Nucleus accumbens (tissue), 56 donors: Measurements from ENCODE around the gene AKR1B15.
"Not testable (repeated sequence)": the region's sequence is repeated elsewhere in the genome, so short reads cannot be mapped to it uniquely, and the experiment has no call there.

Source experiments
- DNase-seq, 56 donors: peaks; one replicate each; lab custom pipeline; 2025; lab: John Stamatoyannopoulos, UW

AKR1B15 gene

GRCh38 chr7:134548877-134549276 lies at the start of gene AKR1B15:
TSS of gene AKR1B15 (plus strand) at chr7:134549110. CDS start at chr7:134564620, 15,510 bp downstream.
- no peak for DNase-seq

DNA sequence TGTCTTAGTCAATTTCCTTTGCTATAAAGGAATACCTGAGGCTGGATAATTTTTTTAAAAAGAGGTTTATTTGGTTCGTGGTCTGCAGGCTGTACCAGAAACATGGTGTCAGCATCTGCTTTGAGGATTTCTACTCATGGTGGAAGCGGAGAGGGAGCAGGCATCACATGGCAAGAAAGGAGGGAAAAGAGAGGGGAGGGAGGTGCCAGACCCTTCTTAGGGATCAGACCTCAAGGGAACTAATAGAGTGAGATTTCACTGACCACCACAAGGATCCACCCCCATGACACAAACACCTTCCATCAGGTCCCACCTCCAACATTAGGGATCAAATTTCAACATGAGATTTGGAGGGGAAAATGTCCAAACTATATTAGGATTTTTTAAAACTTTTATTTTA lies 48.5 kb upstream of the AKR1B15 start:
- no peak for DNase-seq

GRCh38 chr7:134500982-134501381 lies 47.9 kb upstream of the AKR1B15 start:
- DNase-seq = no peak

DNA sequence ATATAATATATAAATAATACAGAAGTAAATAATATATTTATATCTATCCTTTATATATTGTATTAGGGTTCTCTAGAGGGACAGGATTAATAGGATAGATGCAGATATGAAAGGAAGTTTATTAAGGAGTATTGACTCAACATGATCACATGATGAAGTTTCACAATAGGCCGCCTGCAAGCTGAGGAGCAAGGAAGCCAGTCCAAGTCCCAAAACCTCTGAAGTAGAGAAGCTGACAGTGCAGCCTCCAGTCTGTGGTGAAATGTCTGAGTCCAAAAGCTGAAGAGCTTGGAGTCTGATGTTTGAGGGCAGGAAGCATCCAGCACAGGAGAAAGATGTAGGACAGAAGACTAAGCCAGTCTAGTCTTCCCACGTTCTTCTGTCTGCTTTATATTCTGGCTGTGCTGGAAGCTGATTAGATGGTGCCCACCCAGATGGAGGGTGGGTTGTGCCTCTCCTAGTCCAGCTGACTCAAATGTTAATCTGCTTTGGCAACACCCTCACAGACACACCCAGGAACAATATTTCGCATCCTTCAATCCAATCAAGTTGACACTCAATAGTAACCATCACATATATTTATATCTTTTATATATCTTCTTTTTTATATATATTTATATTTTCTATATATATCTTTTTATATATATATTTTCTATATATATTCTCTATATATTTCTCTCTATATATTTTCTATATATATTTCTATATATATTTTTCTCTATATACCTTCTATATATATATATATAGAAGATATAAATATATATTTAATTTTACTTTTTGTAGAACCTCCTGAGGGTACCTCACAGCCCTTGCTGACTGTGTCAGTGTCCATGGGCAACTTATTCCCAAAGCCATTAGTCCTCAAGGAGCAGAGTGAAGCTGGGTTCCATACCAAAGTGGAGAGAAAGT lies 46.2 kb upstream of the AKR1B15 start:
- DNase-seq = no peak

DNA sequence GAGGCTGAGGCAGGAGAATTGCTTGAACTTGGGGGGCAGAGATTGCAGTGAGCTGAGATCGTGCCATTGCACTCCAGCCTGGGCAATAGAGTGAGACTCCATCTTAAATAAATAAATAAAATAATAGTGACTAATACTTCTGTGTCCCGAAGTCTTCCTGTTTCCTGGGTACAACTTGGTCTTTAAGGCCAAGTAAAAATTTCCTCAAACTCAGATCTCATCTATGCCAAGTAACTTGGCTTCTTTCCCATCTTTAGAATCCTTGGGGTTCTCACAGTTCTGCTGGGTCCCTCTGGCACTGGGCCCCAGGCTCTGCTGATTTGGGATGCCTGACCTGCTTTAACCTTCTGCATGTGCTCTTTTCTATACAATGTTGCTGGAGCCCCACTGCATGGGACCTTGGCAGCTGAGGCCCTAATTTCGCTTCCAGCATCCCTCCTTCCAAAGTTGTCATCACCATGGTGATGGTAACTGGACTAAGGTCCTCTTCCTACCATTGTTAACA lies 44.2 kb upstream of the AKR1B15 start:
- no peak for DNase-seq

GRCh38 chr7:134505856-134506255 lies 43.1 kb upstream of the AKR1B15 start:
- DNase-seq = no peak

- DNase-seq = no peak
Measured at GRCh38 chr7:134509010-134509409, 39.9 kb upstream of the AKR1B15 start.

GRCh38 chr7:134510646-134511045 lies 38.3 kb upstream of the AKR1B15 start:
- DNase-seq = no peak

GRCh38 chr7:134512271-134512670 lies 36.6 kb upstream of the AKR1B15 start:
- DNase-seq = no peak

DNA sequence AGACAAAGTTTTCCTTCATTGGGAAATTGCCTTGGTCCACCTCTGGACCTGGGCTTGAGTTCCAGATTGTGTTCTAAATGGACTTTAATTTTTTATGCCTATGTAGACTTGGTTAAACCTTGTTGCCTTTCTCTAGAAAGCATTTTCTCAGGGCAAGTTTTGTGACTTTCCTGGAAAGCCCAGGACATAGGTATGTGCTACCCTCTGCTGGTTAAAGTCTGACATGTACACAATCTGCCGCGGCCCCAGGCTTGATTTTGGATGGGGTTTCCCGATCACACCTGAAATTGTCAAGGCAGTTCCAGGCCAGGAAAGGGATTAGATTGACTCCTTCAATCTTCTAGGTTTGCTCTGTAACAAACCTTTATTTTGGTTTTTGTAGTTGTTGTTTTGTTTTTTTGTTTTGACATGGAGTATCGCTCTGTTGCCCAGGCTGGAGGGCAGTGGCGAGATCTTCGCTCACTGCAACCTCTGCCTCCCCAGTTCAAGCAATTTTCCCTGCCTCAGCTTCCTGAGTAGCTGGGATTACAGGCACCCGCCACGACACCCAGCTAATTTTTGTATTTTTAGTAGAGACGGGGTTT lies 35.6 kb upstream of the AKR1B15 start:
- DNase-seq = peak in 16 of 56 donors; percentile 2 to 53 (median 15)

- no peak for DNase-seq
Measured at GRCh38 chr7:134514106-134514505, 34.8 kb upstream of the AKR1B15 start.

DNA sequence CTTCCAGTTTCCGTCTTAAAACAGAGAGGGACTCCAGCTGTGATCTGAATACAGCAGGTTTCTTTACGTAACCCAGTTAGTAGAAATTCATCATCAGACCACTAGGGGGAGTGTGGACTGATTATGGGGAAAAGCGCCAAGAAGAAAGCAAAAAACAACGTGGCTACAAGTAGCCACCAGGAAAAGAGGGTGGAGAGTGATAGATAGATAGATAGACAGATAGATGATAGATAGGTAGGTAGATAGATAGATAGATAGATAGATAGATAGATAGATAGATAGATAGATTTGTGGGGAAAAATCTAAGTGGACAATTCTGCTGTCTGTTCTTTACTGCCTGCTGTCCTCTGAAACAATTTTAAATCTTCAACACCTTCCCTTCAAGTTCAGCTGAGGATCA lies 34.2 kb upstream of the AKR1B15 start:
- peak in 3 of 56 donors; percentile 1 to 5 (median 2) for DNase-seq

DNA sequence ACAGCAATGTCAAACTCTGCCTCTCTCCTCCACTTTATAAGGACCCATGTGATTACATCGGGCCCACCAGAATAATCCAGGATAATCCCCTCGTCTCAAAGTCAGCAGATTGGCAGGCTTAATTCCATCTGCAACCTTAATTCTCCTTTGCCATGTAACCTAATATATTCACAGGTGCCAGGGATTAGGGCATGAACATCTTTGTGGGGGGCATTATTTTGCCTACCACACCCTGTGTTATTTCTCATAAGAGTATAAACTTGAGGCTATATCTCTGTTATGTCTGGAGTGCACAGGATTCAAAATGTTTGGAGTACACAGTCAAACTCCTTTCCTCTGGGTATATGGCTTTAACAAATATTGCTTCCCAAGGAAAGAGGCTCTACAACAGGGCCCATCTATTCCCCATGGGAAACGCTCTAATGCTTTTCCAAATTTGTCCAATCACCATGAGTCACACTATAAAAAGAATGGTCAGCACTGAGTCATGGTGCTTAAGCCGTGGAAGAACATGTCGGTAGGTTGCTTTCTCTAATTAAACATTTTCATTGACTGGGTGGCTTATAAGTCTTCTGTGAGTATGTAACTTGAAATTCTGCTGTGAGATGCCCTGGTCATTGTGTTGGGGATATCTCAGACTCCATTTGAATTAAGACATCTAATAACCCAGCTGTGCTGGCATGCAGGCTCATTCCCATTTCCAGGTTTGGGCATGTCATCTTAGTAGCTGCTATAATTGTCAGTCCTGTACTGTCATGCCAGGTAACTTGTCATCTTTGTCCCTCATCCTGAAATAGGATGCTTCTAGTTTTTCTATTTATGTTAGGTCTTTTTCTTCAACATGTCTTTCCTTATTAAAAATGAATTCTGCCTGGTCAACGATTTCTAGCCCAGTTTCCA lies 33.1 kb upstream of the AKR1B15 start:
- DNase-seq = no peak

DNA sequence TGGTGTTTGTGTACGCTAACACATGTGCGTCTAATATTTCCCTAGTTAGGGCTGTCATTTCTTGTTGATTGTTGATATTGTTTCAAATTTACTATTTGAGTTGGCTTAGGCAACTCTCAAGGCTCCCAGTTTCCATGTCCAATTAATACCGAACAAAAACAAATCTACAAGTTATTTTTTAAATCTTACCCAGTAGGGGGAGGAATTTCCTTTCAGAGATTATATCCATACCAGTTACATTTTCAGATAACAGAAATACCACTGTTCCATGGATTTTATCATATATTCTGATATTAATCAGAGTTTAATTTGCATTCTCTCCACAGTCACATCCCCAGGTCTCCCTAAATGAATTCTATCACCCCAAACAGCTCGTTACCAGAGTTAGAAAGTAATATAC lies 28.8 kb upstream of the AKR1B15 start:
- DNase-seq = no peak

DNA sequence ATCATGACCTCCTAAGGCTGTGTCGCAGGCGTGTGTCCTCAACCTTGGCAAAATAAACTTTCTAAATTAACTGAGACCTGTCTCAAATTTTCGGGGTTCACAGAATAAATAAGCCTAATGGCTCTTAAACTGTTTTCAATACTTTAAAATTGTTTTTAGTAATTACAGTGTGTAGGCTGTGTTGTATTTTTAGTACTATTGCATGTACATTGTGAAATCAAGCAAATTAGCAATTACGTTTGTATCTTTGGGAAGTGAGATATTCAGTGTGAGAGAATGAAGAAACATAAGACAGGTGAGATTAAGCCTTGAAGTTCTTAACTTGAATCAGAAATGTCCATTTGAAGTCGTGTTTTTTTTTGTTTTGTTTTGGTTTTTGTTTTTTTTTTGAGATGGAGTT lies 26.3 kb upstream of the AKR1B15 start:
- no peak for DNase-seq

- not testable (repeated sequence) for DNase-seq
Measured at GRCh38 chr7:134525449-134525848, 23.5 kb upstream of the AKR1B15 start.

GRCh38 chr7:134526552-134527248 lies 22.2 kb upstream of the AKR1B15 start:
- DNase-seq = not testable (repeated sequence)

DNA sequence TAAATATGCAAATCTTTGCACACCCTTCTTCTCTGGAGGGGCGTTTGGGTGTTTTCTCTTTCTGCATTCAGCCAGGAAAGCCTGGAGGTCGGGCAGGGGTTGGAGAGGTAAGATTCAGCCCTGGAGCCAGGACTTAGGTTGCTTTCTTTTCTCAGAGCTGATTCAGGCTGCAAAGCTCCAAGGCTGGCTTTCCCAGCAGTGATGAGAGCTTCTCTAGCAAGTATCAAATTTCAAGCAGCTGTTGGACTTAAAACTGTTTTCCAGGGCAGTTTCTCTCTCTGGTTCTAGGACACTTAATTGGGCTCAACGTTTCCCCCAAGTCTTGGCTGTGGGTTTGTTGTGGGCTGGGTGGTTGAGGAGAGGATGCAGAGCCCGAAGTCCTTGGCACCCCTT lies 20.9 kb upstream of the AKR1B15 start:
- no peak for DNase-seq

DNA sequence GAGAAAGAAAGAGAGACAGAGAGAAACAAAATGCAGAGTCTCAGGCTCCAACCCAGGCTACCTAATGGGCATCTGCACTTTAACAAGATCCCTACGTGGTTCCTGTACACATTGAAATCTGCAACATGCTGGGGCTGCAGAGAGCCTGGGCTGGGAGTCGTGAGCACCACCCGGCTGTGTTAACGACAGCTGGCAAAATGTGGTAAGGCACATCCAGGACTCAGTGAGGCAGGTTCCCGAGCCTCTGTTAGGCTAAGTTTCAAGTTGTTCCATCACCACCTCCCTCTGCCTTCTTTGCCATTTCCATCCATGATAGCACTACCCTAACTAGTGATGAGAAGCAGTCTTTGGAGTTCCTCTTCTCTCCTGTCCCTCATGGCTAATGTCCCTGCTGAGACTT lies 20.2 kb upstream of the AKR1B15 start:
- no peak for DNase-seq

DNA sequence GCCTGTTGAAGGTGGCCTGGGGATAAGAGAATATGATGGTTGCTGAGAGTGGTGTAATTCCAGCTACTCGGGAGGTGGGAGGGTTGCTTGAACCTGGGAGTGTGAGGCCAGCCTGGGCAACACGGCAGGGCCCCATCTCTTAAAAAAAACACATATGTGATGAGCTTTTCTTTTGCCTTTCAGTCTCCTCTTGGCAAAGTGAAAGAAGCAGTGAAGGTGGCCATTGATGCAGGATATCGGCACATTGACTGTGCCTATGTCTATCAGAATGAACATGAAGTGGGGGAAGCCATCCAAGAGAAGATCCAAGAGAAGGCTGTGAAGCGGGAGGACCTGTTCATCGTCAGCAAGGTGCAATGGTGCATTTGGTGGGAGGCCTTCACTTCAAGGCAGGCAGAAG lies 18.4 kb upstream of the AKR1B15 start:
- no peak for DNase-seq
